EH (cell line): ENCODE measurements around the gene FHIP1B.

ENCODE experiments used
- DNase-seq: peaks from one replicate; pipeline ENCODE4 v3.0.0-alpha.2; 2015; ENCODE audit warnings: low read depth

FHIP1B gene

DNA sequence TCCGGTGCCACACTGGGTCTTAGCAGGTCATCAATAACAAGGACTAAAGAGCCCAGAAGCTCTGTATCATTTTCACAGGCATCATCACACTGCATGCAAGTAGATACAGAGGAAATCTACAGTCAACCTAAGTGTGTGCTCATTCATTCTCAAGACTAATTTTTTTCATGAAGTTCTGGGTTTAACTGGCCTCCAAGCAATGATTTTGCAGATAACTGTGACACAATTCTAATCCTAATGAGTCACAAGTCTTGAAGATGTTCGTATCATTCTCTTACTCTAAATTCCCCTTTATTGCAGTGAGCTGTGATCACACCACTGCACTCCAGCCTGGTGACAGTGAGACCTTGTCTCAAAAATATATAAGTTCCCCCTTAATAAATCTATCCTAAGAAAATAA lies 33.0 kb downstream of the FHIP1B start:
- DNase-seq, result peak; percentile 40

DNA sequence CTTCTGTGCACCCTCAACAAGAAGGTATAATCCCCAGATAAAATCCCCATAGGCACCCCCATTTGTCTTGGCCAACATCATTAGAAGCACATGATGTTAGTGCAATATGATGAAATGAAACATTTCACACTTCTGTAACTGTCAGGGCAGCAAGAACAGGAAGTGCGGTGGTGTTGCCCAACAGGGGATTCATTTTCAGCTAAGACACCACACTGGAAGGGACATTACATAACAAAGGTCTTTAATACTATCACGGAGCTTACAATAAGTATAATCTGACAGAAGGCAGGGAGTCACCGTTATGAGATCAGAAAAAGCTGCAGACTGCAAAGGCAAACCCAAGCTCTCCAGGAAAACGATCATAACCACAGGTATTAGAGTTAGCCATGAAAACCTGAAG lies 33.5 kb downstream of the FHIP1B start:
- DNase-seq, result no peak

DNA sequence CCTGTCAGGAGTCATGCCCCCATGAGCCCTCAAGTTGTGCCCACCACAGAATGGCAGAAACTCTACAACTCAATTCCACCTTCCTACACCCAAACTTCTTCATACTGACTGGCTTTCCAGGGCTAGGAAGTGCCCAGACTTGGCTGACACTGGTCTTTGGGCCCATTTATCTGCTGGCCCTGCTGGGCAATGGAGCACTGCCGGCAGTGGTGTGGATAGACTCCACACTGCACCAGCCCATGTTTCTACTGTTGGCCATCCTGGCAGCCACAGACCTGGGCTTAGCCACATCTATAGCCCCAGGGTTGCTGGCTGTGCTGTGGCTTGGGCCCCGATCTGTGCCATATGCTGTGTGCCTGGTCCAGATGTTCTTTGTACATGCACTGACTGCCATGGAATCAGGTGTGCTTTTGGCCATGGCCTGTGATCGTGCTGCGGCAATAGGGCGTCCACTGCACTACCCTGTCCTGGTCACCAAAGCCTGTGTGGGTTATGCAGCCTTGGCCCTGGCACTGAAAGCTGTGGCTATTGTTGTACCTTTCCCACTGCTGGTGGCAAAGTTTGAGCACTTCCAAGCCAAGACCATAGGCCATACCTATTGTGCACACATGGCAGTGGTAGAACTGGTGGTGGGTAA lies 35.1 kb downstream of the FHIP1B start, which contains the start of gene OR52W1:
Gene OR52W1, plus strand, starts transcription at position 51 of the 637 bp plus-strand sequence. Its CDS starts 0 bp downstream, at position 51.
- no peak for DNase-seq

DNA sequence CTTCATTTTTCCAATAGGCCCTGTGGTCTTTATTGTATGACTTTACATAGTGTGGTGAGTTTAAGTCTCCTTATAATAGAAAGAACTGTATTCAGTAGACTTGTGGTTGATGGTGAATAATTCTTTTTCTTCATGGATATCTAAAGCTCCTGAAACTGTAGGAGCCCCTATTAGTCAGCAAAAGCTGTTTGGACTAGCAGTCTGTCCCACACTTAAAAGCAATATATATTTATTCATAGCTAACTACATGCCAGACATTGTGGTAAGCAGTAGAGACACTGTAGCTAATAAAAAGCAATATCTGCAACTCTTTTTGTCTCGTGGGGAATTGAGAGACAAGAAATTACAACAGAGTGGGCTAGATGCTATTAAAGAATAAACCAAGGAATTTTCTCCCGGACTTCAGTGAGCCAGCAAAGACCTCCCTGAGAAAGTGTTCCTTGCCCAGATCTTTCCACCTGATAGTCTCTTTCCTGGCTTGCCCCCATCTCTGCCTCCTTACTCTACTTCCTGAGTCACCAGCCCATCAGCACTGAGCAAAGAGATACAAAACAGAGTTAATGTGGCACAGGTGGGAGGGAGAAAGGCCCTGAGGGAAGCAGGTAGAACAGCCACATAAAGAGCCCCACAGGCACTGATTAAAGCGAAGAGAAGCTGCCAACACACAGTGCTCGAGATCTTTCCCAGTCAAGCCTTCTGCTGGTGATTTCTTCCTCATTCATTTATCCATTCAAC lies 36.8 kb downstream of the FHIP1B start:
- peak; percentile 9 for DNase-seq

DNA sequence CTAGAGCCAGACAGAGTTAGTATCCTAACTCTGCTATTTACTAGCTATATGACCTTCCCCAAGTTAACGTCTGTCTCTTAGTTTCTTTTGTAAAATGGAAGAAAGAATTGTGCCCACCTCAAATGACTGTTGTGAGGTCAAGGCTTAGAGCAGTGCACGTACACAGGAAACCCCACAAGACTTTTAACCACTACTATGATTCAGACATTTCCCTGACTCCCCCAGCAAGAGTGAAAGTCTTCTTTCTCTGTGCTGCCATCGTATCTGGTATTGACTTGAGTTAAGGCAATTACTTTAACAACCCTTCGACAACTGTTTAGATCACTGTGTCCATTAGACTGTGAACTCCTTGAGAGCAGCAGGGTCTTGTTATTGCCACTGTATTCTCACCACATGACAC lies 38.0 kb downstream of the FHIP1B start:
- DNase-seq, result no peak

DNA sequence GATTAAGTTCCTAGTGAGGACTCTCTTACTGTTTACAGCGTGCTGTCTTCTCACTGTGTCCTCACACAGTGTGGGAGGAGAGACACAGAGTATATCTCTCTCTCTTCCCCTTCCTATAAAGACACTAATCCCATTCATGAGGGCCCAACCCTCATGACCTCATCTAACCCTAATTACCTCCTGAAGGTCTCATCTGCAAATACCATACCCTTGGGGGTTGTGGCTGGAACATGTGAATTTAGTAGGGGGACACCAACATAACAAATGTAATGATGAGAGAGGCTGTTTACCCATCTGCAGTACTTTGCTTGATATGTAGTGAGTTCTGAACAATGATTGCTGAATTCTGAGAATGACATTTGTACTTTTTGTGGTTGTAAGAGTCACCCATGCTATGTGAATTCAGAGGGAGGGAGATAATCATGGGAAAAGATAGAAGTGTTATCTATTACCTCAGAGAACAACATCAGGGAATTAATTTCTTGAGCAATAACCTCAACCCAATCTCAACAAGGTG lies 40.3 kb downstream of the FHIP1B start:
- DNase-seq, result no peak

DNA sequence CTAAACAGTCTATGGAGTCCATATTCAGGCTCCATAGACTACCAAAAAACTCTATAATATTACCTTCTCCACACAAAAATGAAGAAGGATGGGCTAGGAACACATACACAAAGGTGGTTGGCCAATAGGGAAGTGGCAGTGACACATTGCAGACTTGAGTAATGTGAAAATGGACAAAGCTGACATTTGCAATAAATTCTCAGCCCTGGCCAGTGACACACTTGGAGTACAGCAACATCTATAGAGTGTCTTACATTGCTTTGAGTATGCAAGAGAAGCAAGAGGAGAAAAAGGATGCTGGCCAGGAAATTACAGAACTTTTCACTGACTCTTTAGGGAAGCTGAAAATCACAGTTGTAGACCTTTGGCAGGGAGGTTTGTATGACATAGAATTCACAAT lies 42.7 kb downstream of the FHIP1B start:
- DNase-seq, result no peak

DNA sequence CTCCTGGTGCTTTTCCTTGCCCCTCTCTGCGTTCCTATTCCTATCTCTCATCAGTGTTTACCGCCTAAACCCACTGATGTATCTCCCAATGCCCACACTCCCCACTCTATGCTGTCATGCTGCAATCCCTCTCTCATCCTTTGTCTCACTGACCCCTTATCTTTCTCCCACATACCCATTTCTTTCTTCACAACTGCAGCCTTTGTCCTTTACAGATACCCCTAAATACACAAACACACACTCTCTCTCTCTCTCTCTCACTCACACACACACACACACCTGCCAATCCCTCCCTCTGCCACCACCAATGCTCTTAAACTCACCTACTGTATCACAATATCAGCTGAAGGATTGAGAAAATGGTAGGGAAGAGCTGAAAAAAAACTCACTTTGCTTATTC lies 59.0 kb downstream of the FHIP1B start:
- DNase-seq, result no peak

DNA sequence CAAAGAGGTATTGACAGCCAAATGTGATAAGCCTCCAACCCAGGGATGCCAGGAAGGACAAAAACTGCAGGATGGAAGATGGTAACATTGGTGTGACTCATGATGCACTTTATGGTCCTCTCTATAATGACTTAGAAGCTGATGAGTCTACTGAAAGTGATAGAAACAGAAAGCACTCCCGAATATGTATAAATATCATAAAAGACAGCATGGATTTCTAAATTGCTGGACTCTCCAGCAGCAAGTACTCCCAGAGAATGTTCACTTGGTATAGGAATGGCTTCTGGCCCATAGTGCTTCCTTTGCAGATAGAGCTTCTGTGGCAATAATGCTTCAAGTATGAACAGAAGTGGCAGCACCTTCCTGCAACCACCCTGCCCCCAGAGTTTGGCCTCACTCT lies 64.2 kb downstream of the FHIP1B start, which contains the start of gene OR52B2:
Gene OR52B2, minus strand, starts transcription at position 101 of the 400 bp plus-strand sequence. Its CDS starts 0 bp downstream, at position 101.
- no peak for DNase-seq
